ENCODE results near the gene TXK. TPM values are rescaled to one million over a fixed set of nuclear protein-coding genes. Genes with fewer than 3 reads are reported as not detected.

The TXK gene
- polyA plus RNA-seq, 4 donors: 0.54 to 3.4 (median 1.0) TPM

DNA sequence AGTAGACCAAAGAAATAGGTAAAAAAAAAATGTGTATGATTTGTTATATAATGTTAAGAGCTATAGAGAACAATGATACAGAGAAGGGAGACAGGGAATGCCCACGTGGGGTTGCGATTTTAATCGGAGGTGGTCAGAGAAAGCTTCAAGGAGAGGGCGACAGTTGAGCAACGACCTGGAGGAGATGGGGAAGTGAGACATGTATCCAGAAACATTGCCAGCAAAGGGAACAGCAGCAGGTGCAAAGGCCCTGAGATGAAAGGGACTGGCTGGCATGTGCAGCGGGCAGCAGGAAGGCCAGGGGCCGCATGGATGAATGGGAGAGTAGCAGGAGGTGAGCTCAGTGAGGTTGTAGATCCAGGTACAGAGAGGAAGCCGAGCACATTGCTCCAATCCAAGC lies 84.6 kb downstream of the TXK start:
- Histone ChIP-seq H3K27me3 (ENCODE audit: control insufficient read depth in 3 of 3, insufficient read depth in 3 of 3, low read length in 3 of 3) (peaks cover 0 to 3% (median 2%) of the 10 kb centered on the region in 3 donors), H3K4me3 (ENCODE audit: low read depth in 1 of 3, low read length in 3 of 3) (no peak overlapping the region), H3K36me3 (ENCODE audit: control insufficient read depth in 3 of 3, insufficient read depth in 2 of 3, low read depth in 1 of 3, low read length in 3 of 3) (no peaks in the 10 kb centered on the region), H3K9me3 (ENCODE audit: control insufficient read depth in 2 of 2, insufficient read depth in 1 of 2, low read depth in 1 of 2, low read length in 1 of 2) (no peaks in the 10 kb centered on the region), H3K27ac (ENCODE audit: low read depth in 1 of 3, low read length in 2 of 3) (no peak overlapping the region), H3K4me1 (ENCODE audit: control insufficient read depth in 3 of 3, insufficient read depth in 2 of 3, low read depth in 1 of 3, low read length in 2 of 3) (peaks cover 1 to 9% (median 4%) of the 10 kb centered on the region in 3 donors)
- FAIRE-seq: no peak
- DNase-seq: no peak
- 87 to 90% (median 87%) methylated on average over 8 of the region's 8 CpGs for WGBS, 3 donors

DNA sequence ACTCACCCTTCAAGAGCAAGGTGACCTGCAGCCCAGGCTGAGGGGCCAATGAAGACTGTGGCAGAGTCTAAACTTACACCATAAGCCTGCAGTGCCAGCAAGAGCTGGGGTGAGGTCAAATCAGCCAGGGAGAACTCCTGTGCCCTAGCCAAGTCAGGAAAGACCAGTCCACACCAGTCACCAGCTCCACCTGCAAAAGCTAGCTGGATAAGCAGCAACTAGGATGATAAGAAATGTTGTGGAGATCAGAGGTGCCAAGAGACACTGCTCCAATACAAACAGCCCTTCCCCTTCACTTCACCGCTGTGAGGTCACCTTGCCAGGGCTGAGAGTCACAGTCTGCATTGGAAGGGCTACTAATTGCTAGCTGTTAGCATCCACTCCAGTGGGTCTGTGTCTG lies 86.2 kb downstream of the TXK start:
- FAIRE-seq (no peak), DNase-seq (peak in 1 of 2 donors; percentile 79)
- Histone ChIP-seq H3K27ac (ENCODE audit: low read depth in 1 of 3, low read length in 2 of 3) (peak overlapping the region in 1 of 3 donors; percentile 1), H3K9me3 (ENCODE audit: control insufficient read depth in 2 of 2, insufficient read depth in 1 of 2, low read depth in 1 of 2, low read length in 1 of 2) (no peaks in the 10 kb centered on the region), H3K36me3 (ENCODE audit: control insufficient read depth in 3 of 3, insufficient read depth in 2 of 3, low read depth in 1 of 3, low read length in 3 of 3) (no peaks in the 10 kb centered on the region), H3K27me3 (ENCODE audit: control insufficient read depth in 3 of 3, insufficient read depth in 3 of 3, low read length in 3 of 3) (peaks cover 0 to 3% (median 2%) of the 10 kb centered on the region in 3 donors), H3K4me1 (ENCODE audit: control insufficient read depth in 3 of 3, insufficient read depth in 2 of 3, low read depth in 1 of 3, low read length in 2 of 3) (peaks cover 1 to 11% (median 9%) of the 10 kb centered on the region in 3 donors), H3K4me3 (ENCODE audit: low read depth in 1 of 3, low read length in 3 of 3) (no peak overlapping the region)
- WGBS, 3 donors: 3 to 58% (median 35%) methylated on average over 1 of the region's 1 CpG

DNA sequence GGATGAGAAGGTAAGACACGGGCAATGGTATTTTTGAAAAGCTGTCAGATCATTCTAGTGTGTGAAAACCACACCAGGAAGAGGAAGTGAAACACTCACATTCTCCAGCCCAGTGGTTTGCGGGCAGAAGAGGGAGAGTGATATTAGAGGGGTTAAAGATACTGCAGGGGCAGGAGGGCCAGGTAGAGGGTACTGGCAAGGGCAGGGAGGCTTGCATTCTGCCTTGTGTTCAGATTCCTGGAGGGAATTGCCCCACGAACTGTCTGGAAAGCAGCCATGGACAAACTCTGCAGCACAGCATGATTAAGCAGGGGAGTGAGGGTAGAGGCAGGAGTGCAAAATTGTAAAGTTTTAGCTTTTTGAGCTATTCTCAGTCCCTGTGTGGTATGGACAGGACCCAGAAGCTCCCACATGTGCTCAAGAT lies 86.6 kb downstream of the TXK start:
- no peaks in the 10 kb centered on the region for H3K36me3 ChIP-seq (ENCODE audit: control insufficient read depth in 3 of 3, insufficient read depth in 2 of 3, low read depth in 1 of 3, low read length in 3 of 3)
- H3K27me3 ChIP-seq (ENCODE audit: control insufficient read depth in 3 of 3, insufficient read depth in 3 of 3, low read length in 3 of 3): peaks cover 0 to 3% (median 2%) of the 10 kb centered on the region in 3 donors
- 7 to 24% (median 15%) methylated on average over 3 of the region's 3 CpGs for WGBS, 3 donors
- peak in 1 of 2 donors; percentile 57 for DNase-seq
- peak overlapping the region in 1 of 3 donors; percentile 1 for H3K27ac ChIP-seq (ENCODE audit: low read depth in 1 of 3, low read length in 2 of 3)
- no peak for FAIRE-seq
- H3K9me3 ChIP-seq (ENCODE audit: control insufficient read depth in 2 of 2, insufficient read depth in 1 of 2, low read depth in 1 of 2, low read length in 1 of 2): no peaks in the 10 kb centered on the region
- no peak overlapping the region for H3K4me3 ChIP-seq (ENCODE audit: low read depth in 1 of 3, low read length in 3 of 3)
- H3K4me1 ChIP-seq (ENCODE audit: control insufficient read depth in 3 of 3, insufficient read depth in 2 of 3, low read depth in 1 of 3, low read length in 2 of 3): peaks cover 1 to 15% (median 9%) of the 10 kb centered on the region in 3 donors

DNA sequence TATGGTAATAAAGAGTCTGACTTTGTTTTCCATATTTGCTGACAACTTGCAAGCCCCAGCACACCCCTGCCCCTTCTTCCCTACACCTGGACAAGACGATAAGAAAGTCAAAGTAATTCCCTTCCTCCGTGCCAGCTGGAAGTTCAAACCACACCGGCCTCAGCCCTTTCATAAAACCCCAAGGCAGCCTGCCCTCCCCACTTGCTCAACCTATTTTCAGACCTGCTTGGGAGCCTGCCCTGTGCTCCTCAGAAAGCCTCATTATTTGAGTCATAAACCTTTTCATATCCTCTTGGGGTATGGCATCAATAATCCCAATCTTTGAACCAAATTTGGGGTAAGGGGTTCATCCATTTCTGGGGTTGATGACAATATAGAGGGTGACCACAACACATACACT lies 88.0 kb downstream of the TXK start:
- Histone ChIP-seq H3K36me3 (ENCODE audit: control insufficient read depth in 3 of 3, insufficient read depth in 2 of 3, low read depth in 1 of 3, low read length in 3 of 3) (no peaks in the 10 kb centered on the region), H3K4me1 (ENCODE audit: control insufficient read depth in 3 of 3, insufficient read depth in 2 of 3, low read depth in 1 of 3, low read length in 2 of 3) (peaks cover 1 to 17% (median 9%) of the 10 kb centered on the region in 3 donors), H3K27ac (ENCODE audit: low read depth in 1 of 3, low read length in 2 of 3) (no peak overlapping the region), H3K27me3 (ENCODE audit: control insufficient read depth in 3 of 3, insufficient read depth in 3 of 3, low read length in 3 of 3) (peaks cover 0 to 2% (median 0%) of the 10 kb centered on the region in 3 donors), H3K4me3 (ENCODE audit: low read depth in 1 of 3, low read length in 3 of 3) (no peak overlapping the region), H3K9me3 (ENCODE audit: control insufficient read depth in 2 of 2, insufficient read depth in 1 of 2, low read depth in 1 of 2, low read length in 1 of 2) (no peaks in the 10 kb centered on the region)
- DNase-seq (no peak), FAIRE-seq (no peak)
- 19 to 49% (median 26%) methylated on average over 3 of the region's 3 CpGs for WGBS, 3 donors

DNA sequence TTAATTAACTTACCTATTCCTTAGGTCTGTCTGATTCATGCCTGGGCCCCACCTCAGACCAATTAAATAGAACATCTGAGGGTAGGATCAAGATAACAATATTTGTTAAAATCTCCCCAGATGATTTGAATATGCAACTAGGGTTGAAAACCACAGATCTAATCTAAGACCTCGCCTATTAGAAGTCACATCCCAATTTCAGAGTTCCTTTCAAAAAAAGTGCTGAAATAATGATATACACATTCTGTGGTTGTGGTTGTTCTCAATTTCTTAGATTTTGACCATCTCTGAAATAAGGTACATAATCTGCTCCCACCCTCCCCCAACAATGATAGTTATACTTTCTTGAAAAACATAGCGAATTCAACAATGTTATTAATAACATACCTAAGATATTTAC lies 89.8 kb downstream of the TXK start:
- Histone ChIP-seq H3K4me1 (ENCODE audit: control insufficient read depth in 3 of 3, insufficient read depth in 2 of 3, low read depth in 1 of 3, low read length in 2 of 3) (peaks cover 1 to 17% (median 9%) of the 10 kb centered on the region in 3 donors), H3K27ac (ENCODE audit: low read depth in 1 of 3, low read length in 2 of 3) (no peak overlapping the region), H3K4me3 (ENCODE audit: low read depth in 1 of 3, low read length in 3 of 3) (no peak overlapping the region), H3K27me3 (ENCODE audit: control insufficient read depth in 3 of 3, insufficient read depth in 3 of 3, low read length in 3 of 3) (no peaks in the 10 kb centered on the region), H3K36me3 (ENCODE audit: control insufficient read depth in 3 of 3, insufficient read depth in 2 of 3, low read depth in 1 of 3, low read length in 3 of 3) (no peaks in the 10 kb centered on the region), H3K9me3 (ENCODE audit: control insufficient read depth in 2 of 2, insufficient read depth in 1 of 2, low read depth in 1 of 2, low read length in 1 of 2) (no peaks in the 10 kb centered on the region)
- 74 to 86% (median 83%) methylated on average over 2 of the region's 2 CpGs for WGBS, 3 donors
- FAIRE-seq (no peak), DNase-seq (no peak)

DNA sequence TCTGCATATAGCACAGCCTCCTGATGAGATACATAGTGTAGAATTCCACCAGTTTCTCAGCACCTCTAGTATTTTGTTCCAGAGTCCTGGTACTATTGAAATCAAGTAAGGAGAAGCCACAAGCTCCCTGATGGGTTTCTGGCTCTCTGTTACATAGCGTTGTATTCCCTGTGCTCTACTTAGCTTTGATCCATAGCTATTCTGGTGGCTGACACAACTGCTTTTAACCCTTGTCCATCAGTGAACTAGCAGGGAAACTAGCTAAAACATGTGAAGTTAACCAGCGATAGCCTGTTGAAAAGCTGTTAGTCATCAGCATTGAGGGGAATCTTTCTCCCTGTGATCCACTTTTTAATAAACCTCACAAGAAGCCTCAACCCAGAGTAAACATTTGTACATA lies 90.5 kb downstream of the TXK start:
- no peak overlapping the region for H3K4me3 ChIP-seq (ENCODE audit: low read depth in 1 of 3, low read length in 3 of 3)
- no peak for FAIRE-seq
- peaks cover 0 to 3% (median 0%) of the 10 kb centered on the region in 3 donors for H3K36me3 ChIP-seq (ENCODE audit: control insufficient read depth in 3 of 3, insufficient read depth in 2 of 3, low read depth in 1 of 3, low read length in 3 of 3)
- no peak for DNase-seq
- H3K9me3 ChIP-seq (ENCODE audit: control insufficient read depth in 2 of 2, insufficient read depth in 1 of 2, low read depth in 1 of 2, low read length in 1 of 2): no peaks in the 10 kb centered on the region
- no peak overlapping the region for H3K27ac ChIP-seq (ENCODE audit: low read depth in 1 of 3, low read length in 2 of 3)
- peaks cover 1 to 17% (median 9%) of the 10 kb centered on the region in 3 donors for H3K4me1 ChIP-seq (ENCODE audit: control insufficient read depth in 3 of 3, insufficient read depth in 2 of 3, low read depth in 1 of 3, low read length in 2 of 3)
- H3K27me3 ChIP-seq (ENCODE audit: control insufficient read depth in 3 of 3, insufficient read depth in 3 of 3, low read length in 3 of 3): no peaks in the 10 kb centered on the region
- 63 to 73% (median 65%) methylated on average over 2 of the region's 2 CpGs for WGBS, 3 donors

- no peaks in the 10 kb centered on the region for H3K27me3 ChIP-seq (ENCODE audit: control insufficient read depth in 3 of 3, insufficient read depth in 3 of 3, low read length in 3 of 3)
- no peak overlapping the region for H3K27ac ChIP-seq (ENCODE audit: low read depth in 1 of 3, low read length in 2 of 3)
- FAIRE-seq (no peak), DNase-seq (peak; percentile 35 to 45)
- H3K4me3 ChIP-seq (ENCODE audit: low read depth in 1 of 3, low read length in 3 of 3): no peak overlapping the region
- H3K9me3 ChIP-seq (ENCODE audit: control insufficient read depth in 2 of 2, insufficient read depth in 1 of 2, low read depth in 1 of 2, low read length in 1 of 2): no peaks in the 10 kb centered on the region
- WGBS, 3 donors: 13 to 28% (median 24%) methylated on average over 3 of the region's 3 CpGs
- peaks cover under 1 to 17% (median 9%) of the 10 kb centered on the region in 3 donors for H3K4me1 ChIP-seq (ENCODE audit: control insufficient read depth in 3 of 3, insufficient read depth in 2 of 3, low read depth in 1 of 3, low read length in 2 of 3)
- peaks cover 0 to 3% (median 0%) of the 10 kb centered on the region in 3 donors for H3K36me3 ChIP-seq (ENCODE audit: control insufficient read depth in 3 of 3, insufficient read depth in 2 of 3, low read depth in 1 of 3, low read length in 3 of 3)
These were observed 91.0 kb downstream of the TXK start for GRCh38 chr4:48042979-48043461.

DNA sequence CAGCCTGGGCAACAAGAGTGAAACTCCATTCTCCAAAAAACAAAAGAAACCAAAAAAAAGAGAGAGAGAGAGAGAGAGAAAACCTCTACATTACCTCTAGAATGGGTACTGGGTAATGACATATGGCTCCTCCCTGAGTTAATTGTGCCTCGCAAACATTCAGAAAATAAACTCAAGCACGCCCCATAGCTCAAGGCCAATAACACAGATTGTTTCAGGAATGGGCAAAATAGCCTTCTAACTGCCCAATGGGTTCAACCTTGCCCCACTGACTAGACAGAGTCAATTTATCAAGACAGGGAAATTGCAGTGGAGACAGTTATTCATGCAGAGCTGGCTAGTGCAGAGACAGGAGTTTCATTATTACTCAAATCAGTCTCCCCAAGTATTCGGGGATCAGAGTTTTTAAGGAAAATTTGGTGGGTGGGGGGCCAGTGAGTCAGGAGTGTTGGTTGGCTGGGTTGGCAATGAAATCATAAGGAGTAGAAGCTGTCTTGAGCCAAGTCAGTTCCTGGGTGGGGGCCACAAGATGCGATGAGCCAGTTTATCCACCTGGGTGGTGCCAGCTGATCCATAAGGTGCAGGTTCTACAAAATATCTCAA lies 92.4 kb downstream of the TXK start:
- no peaks in the 10 kb centered on the region for H3K9me3 ChIP-seq (ENCODE audit: control insufficient read depth in 2 of 2, insufficient read depth in 1 of 2, low read depth in 1 of 2, low read length in 1 of 2)
- no peak overlapping the region for H3K27ac ChIP-seq (ENCODE audit: low read depth in 1 of 3, low read length in 2 of 3)
- no peak overlapping the region for H3K4me3 ChIP-seq (ENCODE audit: low read depth in 1 of 3, low read length in 3 of 3)
- 62 to 72% (median 71%) methylated on average over 4 of the region's 4 CpGs for WGBS, 3 donors
- no peaks in the 10 kb centered on the region for H3K27me3 ChIP-seq (ENCODE audit: control insufficient read depth in 3 of 3, insufficient read depth in 3 of 3, low read length in 3 of 3)
- FAIRE-seq (no peak), DNase-seq (no peak)
- peaks cover 0 to 4% (median 0%) of the 10 kb centered on the region in 3 donors for H3K36me3 ChIP-seq (ENCODE audit: control insufficient read depth in 3 of 3, insufficient read depth in 2 of 3, low read depth in 1 of 3, low read length in 3 of 3)
- H3K4me1 ChIP-seq (ENCODE audit: control insufficient read depth in 3 of 3, insufficient read depth in 2 of 3, low read depth in 1 of 3, low read length in 2 of 3): peaks cover 0 to 13% (median 3%) of the 10 kb centered on the region in 3 donors

Measured in small intestine (tissue), 7 donors.